Endometrial microvascular endothelial cells (primary cell): ENCODE measurements around the gene TRIM17. TPM values are rescaled to one million over a fixed set of nuclear protein-coding genes. Genes with fewer than 3 reads are reported as not detected.

ENCODE experiments used
- in situ Hi-C: cut with HindIII; loops from 2 replicates; pipeline ENCODE4 v1.10.0; 2017; ENCODE audit warnings: low sequenced_read_pairs, low pct_unique_long_range_greater_than_20kb; ENCODE audit errors: inconsistent ontology term
- total RNA-seq: library from RNA; depleted of rRNA; stranded (reverse); fragments of >200 nt; gene quantifications from one replicate; pipeline ENCODE4 v1.2.3, GENCODE V29; 2015; ENCODE audit errors: inconsistent ontology term

The TRIM17 gene
- total RNA-seq, 1 donor from 2014 or later: not detected

GRCh38 chr1:228407106-228408040, 9.3 kb downstream of the TRIM17 start:
- in situ Hi-C loops: no loop called here

- in situ Hi-C loops: no loop called here
Observed at GRCh38 chr1:228405979-228406228, 10.8 kb downstream of the TRIM17 start.

GRCh38 chr1:228405200-228405978, 11.3 kb downstream of the TRIM17 start:
- in situ Hi-C loops: no loop called here

- in situ Hi-C loops: no loop called here
Observed at GRCh38 chr1:228404107-228404720, 12.4 kb downstream of the TRIM17 start.

GRCh38 chr1:228403231-228403631, 13.4 kb downstream of the TRIM17 start:
- in situ Hi-C loops: no loop called here

GRCh38 chr1:228402641-228403025, 14.0 kb downstream of the TRIM17 start:
- in situ Hi-C loops: no loop called here

GRCh38 chr1:228401782-228402640, 14.7 kb downstream of the TRIM17 start:
- in situ Hi-C loops: no loop called here

- in situ Hi-C loops: no loop called here
Observed at GRCh38 chr1:228400692-228401454, 15.8 kb downstream of the TRIM17 start.

GRCh38 chr1:228400237-228400651, 16.4 kb downstream of the TRIM17 start:
- in situ Hi-C loops: no loop called here

- in situ Hi-C loops: no loop called here
Observed at GRCh38 chr1:228399531-228400236, 17.0 kb downstream of the TRIM17 start.

GRCh38 chr1:228398741-228399461, 17.8 kb downstream of the TRIM17 start:
- in situ Hi-C loops: no loop called here

- in situ Hi-C loops: no loop called here
Observed at GRCh38 chr1:228397966-228398365, 18.7 kb downstream of the TRIM17 start.

GRCh38 chr1:228396770-228397662, 19.6 kb downstream of the TRIM17 start:
- in situ Hi-C loops: no loop called here

GRCh38 chr1:228394571-228395394, 21.9 kb downstream of the TRIM17 start:
- in situ Hi-C loops: no loop called here

GRCh38 chr1:228393811-228394570, 22.7 kb downstream of the TRIM17 start:
- in situ Hi-C loops: no loop called here
